Tibial nerve (tissue), 4 donors: ENCODE results near the gene MARVELD1.

ENCODE experiments used
- CTCF ChIP-seq, 5 experiments: fragments of 200-600 bp in 3 of 5; fragments of 450-650 bp in 2 of 5; sonication (generic) in 3 of 5; IDR thresholded peaks; one replicate each; pipeline ENCODE4 v1.5.1; 2016 to 2019; ENCODE audit warnings: antibody characterized with exemption in 5 of 5, mild to moderate bottlenecking in 3 of 5, moderate library complexity in 2 of 5
- EP300 ChIP-seq, 2 donors: sonication (generic); formaldehyde crosslinking; IDR thresholded peaks; one replicate each; pipeline ENCODE4 v1.6.1; 2017; ENCODE audit warnings: antibody characterized with exemption in 2 of 2, mild to moderate bottlenecking in 1 of 2

GRCh38 chr10:97708167-97708566 is 5.4 kb upstream of the MARVELD1 start:
- TF ChIP-seq EP300 (IDR thresholded peaks at IDR 0.05) (no peak), CTCF (IDR thresholded peaks at IDR 0.05) (no peak)
